GM19372 (cell line): ENCODE data around the gene RBMS3.

Experiments used
- ATAC-seq: cut with Tn5 transposase; IDR thresholded peaks from one replicate; pipeline ENCODE4 v1.9.1; 2021; ENCODE audit warnings: mild to moderate bottlenecking, low read depth, moderate library complexity; ENCODE audit not compliant: unreplicated experiment

The RBMS3 gene

DNA sequence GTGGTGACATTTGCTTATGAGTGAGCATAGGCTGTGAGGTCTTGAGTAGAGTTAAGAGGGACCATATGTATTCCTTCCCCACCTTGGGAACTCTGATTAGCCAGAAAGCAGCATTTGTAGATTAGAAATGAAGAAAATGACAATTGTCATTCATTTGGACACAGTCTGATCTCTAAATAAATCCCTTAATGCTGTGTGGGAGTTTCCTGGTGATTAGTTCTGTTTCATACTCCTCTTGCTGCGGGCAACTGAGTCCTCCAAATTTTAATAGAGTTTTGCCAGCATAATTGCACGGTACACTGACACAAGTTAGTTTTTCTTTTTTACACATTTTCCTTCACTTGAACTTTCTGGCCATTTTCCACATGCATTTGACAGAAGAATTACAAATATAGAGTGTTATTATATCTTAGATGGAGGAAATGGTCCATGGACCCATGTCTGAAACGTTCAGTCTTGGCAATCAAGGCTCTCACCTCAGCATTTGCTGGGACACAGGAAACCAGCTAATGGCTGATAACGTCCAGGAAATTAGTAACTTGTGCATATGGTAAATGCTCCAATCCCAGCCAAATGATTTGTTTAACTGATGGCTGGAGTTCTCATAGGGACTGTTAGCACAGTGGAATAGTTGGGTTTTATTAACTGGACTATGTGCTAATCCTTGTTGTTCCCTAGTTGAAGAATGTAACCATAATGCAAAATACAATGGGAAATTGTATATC is 321.2 kb downstream of the RBMS3 start:
- no peak for ATAC-seq

GRCh38 chr3:29605845-29606244 is 325.0 kb downstream of the RBMS3 start:
- no peak for ATAC-seq

DNA sequence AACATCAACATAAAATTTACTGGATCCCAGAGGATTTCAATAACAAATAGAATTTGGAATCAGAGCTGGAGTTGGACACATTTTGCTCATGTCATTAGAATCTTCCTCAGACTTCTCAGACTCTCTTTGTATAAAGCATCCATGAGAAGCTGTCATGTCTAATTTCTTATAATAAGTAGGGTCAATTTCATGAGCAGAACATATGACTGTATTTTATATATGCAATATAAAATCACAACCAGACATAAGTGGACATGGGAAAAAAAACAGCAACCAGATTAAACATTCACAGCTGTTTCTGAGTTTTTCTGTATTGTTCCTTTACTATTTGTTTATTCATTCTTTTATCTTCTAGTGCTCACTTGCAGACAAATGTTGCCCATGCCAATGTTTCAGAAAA is 325.5 kb downstream of the RBMS3 start:
- ATAC-seq: no peak

DNA sequence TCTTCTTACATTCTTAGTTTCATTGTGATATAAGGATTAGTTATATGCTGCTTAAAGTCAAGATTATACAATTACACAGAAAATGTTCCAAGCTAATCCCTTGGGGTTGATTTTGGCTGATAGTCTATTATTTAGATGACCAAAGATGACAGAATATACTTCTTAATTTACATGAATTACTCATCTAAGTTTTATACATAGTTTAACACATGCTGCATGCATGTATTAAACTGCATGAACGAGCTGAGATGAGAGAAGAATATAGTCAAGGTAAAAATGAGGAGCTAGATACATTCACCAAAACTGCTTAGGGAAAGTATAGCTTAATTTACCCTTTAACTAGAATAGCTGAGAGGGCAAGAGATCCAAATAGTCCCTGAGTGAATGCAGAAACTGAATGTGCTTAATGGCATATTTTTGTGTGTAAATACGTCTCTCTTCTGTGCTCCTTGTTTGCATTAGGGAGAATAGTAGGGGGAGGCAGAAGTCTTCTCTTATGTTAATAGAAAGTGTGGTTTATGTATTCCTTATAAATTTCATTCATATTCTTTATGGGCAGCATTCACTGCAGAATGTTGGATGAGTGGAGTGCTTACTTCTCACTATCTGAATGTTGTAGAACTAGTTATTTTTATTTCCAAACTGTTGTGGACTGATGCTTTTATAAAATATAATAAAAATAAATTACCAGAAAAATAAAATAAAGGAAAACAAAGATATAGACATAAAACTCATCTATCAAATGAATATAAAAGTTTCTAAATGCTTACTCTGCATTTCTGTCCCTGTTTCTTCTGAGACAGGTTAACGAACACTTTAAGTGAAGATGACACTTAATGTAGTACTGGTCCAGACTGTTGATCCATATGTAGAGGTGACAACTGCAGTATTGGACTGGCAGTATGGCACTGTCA is 327.8 kb downstream of the RBMS3 start:
- no peak for ATAC-seq

DNA sequence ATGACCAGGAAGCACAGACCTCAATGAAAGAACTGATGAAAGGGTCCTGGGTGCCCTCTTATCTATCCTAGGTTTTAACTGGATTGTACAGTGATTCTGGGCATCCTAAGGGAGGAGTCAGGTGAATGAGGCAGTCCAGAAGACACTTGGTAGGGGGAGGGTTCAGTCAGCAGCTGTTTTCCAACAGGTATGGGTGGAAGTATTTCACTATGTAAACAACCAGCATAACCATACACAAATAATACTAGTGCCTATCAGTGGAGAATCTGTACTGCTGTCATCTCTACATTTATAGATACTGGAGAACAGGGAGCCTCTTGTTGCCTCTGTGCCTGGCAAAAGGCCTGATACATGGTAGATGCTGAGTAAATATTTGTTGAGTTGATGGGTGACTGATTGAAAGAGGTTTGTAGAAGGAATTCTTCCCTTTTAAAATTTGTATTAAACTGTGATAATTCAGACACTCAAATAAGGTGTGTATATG is 328.5 kb downstream of the RBMS3 start:
- no peak for ATAC-seq

- no peak for ATAC-seq
These were observed 329.9 kb downstream of the RBMS3 start for GRCh38 chr3:29610781-29611180.

GRCh38 chr3:29611252-29611651 is 330.4 kb downstream of the RBMS3 start:
- no peak for ATAC-seq

- ATAC-seq: no peak
These were observed 331.7 kb downstream of the RBMS3 start for GRCh38 chr3:29612536-29612935.

- no peak for ATAC-seq
These were observed 334.1 kb downstream of the RBMS3 start for GRCh38 chr3:29614954-29615353.

DNA sequence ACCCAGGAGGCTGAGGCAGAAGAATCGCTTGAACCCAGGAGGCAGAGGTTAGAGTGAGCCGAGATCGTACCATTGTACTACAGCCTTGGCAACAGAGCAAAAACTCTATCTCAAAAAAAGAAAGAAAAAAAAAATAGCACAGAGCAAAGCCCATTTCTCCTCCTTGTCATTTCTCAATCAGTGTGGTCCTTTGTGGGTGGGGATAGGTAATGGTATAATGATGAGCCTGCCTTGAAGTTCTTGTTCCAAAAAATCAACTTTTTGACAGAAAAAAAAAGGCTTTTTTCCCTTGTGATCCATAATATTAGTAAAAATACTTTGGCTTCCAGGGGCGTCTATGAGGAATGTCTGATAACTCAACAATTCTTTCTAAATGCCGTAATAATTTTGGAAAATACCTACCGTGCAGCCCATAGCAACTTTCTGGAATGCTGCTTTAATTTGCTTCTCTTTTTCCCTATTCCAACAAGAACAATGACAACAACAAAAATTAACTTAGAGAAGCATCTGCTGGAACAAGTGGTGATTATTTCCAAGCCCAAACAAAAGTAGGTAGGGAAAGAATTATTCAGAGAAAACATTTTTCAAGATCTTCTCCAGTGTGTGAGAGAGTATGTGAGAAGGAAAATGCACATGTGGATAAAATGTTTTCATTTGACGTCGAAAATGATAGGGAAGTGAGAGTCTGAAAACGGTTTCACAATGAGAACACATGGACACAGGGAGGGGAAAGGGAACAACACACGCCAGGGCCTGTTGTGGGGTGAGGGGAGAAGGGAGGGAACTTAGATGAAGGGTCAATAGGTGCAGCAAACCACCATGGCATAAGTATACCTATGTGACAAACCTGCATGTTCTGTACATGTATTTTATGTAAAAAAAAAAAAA is 337.8 kb downstream of the RBMS3 start:
- ATAC-seq: no peak

GRCh38 chr3:29619676-29620075 is 338.8 kb downstream of the RBMS3 start:
- no peak for ATAC-seq

GRCh38 chr3:29627136-29628117 is 346.6 kb downstream of the RBMS3 start:
- no peak for ATAC-seq

DNA sequence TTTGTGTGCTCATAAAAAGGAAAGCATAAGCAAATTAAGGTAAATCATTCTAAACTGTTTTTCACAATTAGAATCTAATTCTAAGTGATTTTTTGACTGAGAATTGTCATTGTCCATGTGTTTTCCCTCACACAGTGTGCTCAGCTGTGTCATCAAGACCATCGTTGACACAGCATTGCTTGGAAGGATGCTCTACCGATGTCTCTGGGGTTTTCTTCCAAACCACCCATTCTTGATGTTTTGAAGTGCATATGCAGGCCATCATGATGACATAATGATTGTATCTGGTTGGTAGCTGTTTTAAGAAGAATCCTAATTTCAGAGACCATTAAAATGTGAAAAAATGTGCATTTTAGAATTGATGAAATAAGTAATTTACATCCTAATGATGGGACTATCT is 347.9 kb downstream of the RBMS3 start:
- ATAC-seq: no peak

DNA sequence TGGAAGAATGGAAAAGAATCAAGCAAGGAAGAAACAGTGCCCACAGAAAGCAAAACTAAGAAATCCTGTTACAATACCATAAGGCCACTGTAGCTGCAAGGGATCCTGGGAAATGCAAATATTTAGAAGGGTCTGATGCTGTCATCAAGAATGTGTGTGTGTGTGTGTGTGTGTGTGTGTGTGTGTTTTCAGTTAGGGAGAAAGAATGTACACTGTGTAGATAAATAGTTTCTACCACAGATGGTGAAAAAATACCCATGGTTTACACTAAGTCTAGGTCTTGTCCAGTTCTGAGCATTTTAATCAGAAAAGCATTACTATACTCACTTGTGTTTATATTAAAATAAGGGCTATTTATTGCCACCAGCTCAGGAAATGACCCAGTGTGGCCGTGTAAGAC is 355.0 kb downstream of the RBMS3 start:
- ATAC-seq: no peak

DNA sequence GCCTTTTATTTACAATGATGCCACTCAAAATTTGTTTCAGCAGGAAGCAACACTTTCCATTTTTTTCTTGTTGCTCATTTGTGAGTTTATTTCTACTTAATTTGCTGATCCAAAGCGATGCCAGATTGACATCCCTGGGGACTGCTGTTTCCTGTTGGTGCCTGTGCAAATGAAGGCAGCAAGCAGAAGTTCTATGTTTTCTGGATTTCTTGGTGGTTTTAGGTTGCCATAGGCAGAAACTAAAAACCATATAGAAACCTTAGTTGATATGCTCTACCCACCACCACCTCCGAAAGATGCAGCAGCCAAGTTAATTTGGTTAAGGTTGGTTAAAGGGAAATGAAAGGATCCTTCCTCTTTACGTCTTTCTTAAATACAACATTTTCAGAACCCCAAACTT is 356.2 kb downstream of the RBMS3 start:
- ATAC-seq: no peak

- no peak for ATAC-seq
These were observed 358.9 kb downstream of the RBMS3 start for GRCh38 chr3:29639578-29640290.

DNA sequence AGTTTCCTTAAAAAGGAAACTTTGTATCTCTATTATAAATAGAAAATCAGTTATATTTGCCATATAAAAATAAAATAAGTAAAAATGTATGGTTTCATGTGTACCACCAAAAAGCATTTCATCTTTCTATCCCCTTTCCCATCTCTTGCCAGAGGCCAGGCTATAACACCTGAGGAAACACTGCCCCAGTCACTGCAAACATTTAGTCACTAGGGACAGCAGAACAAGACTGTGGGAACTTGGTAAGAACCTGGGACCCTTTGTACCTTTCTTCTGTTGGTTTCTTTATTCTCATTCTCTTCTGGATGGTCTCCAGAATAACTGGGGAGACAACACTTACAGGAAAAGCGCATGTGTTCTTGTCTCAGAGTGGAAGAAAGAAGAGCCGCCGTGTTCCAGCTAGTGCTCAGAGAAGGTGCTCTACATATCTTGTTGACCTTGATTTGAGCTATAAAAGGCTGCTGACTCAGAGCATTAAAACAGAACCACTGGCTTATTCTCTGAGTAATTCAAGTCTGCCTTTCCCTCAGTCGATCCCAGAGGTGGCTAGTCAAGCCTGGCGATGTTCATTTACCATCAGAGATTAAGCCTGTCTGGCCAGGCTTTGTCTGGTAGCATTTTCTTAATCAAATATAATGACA is 361.6 kb downstream of the RBMS3 start:
- ATAC-seq: no peak

GRCh38 chr3:29643034-29643425 is 362.2 kb downstream of the RBMS3 start:
- ATAC-seq: no peak
